Germinal center (tissue), 1 donor: Measurements from ENCODE around the gene TNNT2.

ENCODE experiments used
- DNase-seq: peaks from one replicate; pipeline ENCODE4 v3.0.0; 2012; ENCODE audit warnings: mixed read lengths, low spot score

TNNT2 gene

DNA sequence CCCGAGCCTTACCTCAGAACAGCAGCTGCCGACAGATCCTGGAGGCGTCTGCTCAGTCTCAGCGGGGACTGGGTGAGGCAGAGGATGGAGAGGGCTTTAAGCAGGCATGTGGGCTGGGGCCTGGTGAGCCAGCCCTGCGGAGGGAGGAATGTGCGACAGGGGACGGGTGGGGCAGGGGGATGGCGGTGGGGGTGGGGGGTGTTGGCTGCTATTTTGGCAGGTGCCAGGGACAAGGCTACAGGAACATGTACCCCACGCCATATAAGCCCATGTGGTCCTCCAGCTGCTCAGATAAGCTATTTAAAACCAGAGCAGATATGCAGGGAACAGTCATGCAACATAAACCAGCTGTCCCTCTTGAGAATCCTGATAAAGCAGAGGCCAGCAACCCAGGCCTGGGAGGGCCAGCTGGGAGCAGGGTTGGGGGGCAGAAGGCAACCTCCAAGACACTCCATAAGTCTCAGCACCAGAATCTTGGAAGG lies at the start of gene TNNT2:
TSS of gene TNNT2 (minus strand) at position 70 of the 482 bp plus-strand sequence. CDS start 4,426 bp downstream, outside the sequence.
- DNase-seq, result no peak

GRCh38 chr1:201426479-201427310 lies 49.2 kb upstream of the TNNT2 start:
- DNase-seq, result no peak

- DNase-seq, result no peak
These were observed 46.7 kb upstream of the TNNT2 start for GRCh38 chr1:201424146-201424545.

DNA sequence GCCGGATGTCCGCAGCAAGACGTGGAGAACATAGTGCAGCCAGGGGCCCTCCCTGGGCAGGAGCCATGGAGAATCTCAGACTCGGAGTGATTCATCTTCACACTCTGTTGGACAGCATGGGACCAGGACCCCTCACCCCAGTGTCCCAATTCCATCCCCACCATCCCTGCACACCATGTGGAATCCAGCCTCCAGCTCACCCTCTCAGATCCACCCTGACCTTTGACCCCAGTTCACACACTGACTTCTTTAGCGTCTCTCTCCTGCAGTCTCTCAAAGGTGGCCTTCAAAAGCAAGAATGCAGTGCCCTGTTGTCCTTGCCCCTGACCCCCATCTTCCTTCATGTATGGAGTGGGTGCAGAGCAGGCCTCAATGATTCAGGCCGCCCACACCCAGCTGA lies 46.2 kb upstream of the TNNT2 start:
- DNase-seq, result no peak

- DNase-seq, result peak; percentile 34
These were observed 45.1 kb upstream of the TNNT2 start for GRCh38 chr1:201422436-201423030.

GRCh38 chr1:201422026-201422425 lies 44.5 kb upstream of the TNNT2 start:
- no peak for DNase-seq

GRCh38 chr1:201421041-201421440 lies 43.6 kb upstream of the TNNT2 start:
- no peak for DNase-seq

GRCh38 chr1:201420608-201421002 lies 43.1 kb upstream of the TNNT2 start:
- no peak for DNase-seq

DNA sequence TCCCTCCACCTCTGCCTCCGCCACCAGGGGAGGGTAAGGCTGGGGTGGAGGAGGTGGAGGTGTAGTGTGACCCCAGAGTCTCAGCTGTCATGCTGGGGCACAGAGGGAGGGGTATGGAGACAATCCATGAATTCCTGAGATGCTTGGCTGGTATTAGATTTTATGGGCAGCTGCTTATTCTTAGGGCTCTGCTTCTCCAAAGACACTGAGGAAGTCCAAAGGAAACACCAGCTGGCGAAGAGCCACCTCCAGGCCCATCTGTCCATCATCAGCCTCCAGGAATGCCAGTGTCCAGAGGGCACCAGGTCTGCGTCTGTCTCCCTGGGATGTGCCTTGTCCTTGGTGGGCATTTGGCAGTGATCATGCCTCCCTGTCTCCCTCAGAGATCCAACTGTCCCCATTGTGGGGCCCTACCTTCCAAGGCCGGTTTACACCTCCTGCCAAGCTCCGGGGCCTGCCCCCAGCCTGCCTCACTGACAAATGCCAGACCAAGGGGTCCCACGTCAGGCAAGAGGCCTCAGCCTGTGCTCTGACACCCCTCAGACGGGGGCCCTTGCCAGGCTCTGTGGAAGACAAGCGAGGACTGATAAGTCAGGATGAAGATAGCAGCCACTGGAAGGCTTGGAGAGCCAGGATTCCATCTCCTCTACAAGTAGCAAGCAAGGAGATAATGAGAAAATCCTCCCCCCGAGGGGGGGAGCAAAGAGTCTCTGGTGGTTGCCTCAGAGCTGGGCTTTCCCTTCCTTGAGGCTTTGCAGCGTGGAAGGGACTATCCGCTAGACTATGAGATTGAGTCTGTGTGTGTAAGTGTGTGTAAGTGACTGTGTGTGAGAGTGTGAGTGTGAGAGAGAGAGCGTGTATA lies 42.5 kb upstream of the TNNT2 start:
- DNase-seq, result no peak

DNA sequence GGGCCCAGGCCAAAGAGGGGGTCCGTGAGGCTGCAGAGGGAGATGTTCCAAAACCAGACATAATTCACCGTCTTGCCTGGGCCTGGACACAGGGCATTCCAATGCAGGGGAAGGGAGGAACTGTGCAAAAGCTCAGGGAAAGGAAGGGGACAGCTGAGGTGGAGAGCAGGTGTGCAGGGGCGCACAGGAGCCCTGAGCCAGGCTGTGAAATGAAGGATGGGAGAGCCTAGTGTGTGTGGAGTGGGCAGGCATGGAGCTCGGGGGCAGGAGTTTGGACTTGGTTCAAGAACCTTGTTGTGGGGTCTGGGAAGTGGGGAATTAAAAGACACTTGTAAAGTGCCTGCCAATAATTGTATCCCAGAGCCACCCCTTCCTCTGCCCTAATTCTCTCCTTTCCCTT lies 41.8 kb upstream of the TNNT2 start:
- DNase-seq, result no peak

GRCh38 chr1:201418461-201418860 lies 41.0 kb upstream of the TNNT2 start:
- no peak for DNase-seq

GRCh38 chr1:201414051-201414738 lies 36.7 kb upstream of the TNNT2 start:
- DNase-seq, result no peak

GRCh38 chr1:201411292-201411691 lies 33.8 kb upstream of the TNNT2 start:
- no peak for DNase-seq

DNA sequence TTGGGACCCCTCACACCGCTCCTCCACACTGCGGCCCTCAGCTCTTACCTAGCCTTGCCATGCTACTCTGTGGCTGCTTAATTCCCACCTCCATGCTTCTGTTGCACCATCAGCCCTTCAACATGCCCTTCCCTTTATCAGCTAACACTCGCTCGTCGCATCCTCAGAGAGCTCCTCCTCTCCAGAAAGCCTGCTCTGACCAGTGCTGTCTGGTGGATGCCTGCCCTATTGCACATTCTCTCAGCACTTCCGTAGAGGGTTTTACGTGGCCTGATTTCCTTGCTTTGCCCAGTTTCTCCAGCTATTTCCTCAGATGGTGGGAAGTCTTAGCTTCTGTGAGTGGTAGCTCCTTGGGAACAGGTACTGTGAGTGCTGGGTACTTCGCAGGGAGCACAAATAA lies 32.0 kb upstream of the TNNT2 start:
- DNase-seq, result no peak

DNA sequence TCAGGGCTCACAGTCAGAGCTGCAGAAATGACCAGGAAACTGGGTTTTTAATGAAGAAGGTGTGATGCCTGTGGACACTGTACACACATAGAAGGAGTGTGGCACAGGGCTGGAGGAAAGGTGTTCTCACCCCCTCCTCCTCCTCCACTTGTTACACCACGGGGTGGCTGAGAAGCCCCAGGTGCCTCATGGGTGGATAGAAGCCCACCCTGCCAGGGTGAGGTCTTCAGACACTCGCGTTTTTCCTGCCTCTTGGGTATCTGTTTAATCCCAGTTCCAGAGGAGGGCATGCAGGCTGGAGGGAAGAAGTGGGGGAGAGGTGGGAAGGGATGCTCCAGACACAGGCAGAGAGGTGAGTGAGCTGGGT lies 31.3 kb upstream of the TNNT2 start:
- no peak for DNase-seq

DNA sequence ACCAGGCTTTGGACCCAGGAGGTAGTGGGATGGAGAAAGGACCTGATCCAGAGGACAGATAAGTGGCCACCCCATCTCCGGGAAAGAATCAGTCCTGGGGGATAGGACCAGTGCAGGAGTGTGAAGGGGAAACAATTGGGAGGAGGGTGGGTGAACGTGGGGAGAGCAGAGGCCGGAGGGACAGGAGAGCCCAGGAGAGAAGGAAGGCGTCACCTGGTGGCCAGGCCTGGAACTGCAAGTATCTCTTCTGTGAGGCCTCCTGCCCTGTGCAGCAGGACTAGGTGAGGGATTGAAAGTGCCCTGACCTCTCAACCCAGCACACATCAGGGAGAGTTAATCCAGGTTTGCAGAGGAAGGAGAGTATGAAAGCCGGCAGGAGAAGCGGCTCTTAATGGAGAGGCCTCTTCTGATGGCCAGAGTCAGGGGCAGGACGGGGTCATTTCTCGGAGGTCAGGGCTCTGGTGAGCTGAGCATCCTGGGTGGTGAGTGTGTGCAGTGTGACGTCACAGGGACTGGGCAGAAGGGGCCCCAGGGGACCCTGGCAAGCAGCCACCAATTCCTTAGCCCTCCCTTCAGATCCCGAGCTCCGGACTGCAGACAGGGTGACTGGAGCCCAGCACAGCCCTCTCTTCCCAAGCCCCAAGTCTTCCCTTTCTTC lies 30.8 kb upstream of the TNNT2 start:
- DNase-seq, result peak; percentile 77

- DNase-seq, result no peak
These were observed 29.4 kb upstream of the TNNT2 start for GRCh38 chr1:201406831-201407406.

DNA sequence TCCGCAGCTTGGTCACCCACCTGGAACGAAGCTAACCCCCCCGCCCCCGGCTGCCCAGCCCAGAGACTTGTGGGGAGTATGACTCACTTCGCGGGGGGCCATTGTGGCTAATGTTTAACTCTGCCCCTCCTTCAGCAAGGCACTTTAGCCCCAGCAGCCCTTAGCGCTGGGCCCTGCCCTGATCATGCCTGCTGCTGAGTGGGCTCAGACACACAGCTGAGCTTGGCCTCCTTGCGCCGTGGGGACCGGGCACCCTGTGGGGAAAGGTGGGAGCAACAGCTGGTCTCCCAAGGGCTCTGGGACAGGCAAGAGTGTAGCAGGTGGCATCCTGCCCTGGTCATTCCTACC lies 28.0 kb upstream of the TNNT2 start:
- DNase-seq, result no peak

DNA sequence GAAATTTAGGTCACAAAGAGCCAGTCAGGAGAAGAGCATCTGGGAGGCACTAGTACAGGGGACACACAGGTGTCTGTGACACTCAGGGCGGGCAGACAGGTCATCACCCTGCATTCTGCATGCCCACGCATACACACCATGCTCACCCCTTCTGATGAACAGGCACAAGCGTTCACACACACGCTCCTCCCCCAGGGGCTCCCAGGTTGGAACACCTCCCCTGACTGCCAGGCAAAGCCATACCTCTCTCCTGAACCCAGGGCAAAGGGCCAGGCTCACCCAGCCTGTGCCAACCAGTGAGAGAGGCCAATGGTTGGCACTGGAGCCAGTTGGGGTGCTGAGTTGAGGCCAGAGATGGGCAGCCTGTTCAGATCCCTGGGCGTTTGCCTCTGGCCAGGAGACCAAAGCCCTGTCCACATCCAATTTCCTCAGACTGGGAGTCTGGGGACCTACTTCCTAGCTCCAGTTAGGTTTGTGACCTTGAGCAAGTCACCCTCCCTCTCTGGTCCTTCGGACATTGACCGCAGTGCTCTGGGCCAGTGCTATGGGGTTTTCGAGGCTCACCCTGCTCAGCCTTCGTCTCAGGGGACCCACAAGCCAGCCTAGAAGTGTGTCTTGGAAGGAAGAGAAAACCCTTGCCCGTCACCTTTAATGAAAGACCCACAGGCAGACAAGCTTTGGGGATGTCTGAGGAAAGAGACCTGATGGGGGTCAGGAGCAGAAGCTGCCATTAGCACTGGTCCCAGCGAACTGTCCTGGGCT lies 27.4 kb upstream of the TNNT2 start:
- no peak for DNase-seq

- DNase-seq, result no peak
These were observed 26.6 kb upstream of the TNNT2 start for GRCh38 chr1:201404055-201404454.

DNA sequence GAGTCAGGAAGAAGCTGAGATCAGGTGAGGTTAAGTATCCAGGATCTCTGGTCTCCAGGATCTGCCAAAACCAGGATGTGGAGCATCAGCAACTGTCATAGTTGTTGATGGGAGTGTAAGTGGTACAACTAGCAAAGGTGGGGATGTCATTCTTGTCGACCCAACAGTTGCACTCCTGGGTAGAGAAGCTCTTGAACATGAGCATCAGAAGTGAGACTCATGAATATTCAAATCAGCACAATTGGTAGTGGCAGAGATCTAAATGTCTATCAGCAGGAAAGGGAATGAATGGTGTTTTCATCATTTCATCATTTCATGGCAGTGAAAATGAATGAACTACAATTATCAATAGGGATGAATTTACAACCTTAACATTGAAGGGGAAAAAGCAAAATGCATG lies 25.9 kb upstream of the TNNT2 start:
- no peak for DNase-seq
